ENCODE measurements around the gene MXI1.

DNA sequence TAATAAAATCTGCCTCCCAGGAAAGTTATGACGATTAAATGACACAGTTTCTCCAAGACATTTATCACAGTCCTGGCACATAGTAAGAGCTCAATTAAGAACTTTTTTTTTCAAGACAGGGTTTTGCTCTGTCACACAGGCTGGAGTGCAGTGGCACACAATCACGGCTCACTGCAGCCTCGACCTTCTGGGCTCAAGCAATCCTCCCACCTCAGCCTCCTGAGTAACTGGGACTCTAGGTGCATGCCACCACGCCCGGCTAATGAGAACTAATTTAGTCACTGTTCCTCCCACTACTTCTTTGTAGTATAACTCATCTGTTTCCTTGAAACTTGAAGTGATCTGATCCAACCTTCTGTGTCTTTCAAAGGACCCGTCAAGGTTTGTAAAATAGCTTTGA lies 42.2 kb upstream of the MXI1 start:
- TF ChIP-seq TAF1 (conservative IDR thresholded peaks at IDR 0.05) (no peak), ATF3 (IDR thresholded peaks at IDR 0.05) (no peak), SP1 (IDR thresholded peaks at IDR 0.05) (no peak), ZBTB33 (IDR thresholded peaks at IDR 0.05) (no peak), NR2F2 (IDR thresholded peaks at IDR 0.05) (no peak), YY1 (IDR thresholded peaks at IDR 0.05) (no peak), EGR1 (IDR thresholded peaks at IDR 0.05; ENCODE audit: low read depth in 2 of 2) (no peak), GABPA (IDR thresholded peaks at IDR 0.05 in 1 of 2, conservative IDR thresholded peaks at IDR 0.05 in 1 of 2) (no peak), MAX (IDR thresholded peaks at IDR 0.05) (no peak), FOXA2 (IDR thresholded peaks at IDR 0.05) (no peak), REST (IDR thresholded peaks at IDR 0.05) (no peak)
- TF ChIP-seq, protein P1, sequence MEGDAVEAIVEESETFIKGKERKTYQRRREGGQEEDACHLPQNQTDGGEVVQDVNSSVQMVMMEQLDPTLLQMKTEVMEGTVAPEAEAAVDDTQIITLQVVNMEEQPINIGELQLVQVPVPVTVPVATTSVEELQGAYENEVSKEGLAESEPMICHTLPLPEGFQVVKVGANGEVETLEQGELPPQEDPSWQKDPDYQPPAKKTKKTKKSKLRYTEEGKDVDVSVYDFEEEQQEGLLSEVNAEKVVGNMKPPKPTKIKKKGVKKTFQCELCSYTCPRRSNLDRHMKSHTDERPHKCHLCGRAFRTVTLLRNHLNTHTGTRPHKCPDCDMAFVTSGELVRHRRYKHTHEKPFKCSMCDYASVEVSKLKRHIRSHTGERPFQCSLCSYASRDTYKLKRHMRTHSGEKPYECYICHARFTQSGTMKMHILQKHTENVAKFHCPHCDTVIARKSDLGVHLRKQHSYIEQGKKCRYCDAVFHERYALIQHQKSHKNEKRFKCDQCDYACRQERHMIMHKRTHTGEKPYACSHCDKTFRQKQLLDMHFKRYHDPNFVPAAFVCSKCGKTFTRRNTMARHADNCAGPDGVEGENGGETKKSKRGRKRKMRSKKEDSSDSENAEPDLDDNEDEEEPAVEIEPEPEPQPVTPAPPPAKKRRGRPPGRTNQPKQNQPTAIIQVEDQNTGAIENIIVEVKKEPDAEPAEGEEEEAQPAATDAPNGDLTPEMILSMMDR (IDR thresholded peaks at IDR 0.05; ENCODE audit: low read depth, low read length, missing input control), result no peak
